ENCODE results near the gene MRPS11. TPM values are rescaled to one million over a fixed set of nuclear protein-coding genes. Genes with fewer than 3 reads are reported as not detected.

MRPS11 gene
- total RNA-seq, 1 experiment from 2014 or later: 63.9 TPM

GRCh38 chr15:88441076-88441730 lies 26.3 kb upstream of the MRPS11 start:
- CTCF ChIA-PET: interaction anchor here (0.5 to 1.1 kb wide), 2 partner anchors 10 to 11 kb away, joined by 3 to 4 read pairs; no protein-coding TSS in a partner anchor

GRCh38 chr15:88447206-88447605 lies 20.3 kb upstream of the MRPS11 start:
- ChIA-PET CTCF (interaction anchor here (0.6 to 1.7 kb wide), 3 partner anchors 134 to 1531 kb away, joined by 4 to 8 read pairs (median 5); no protein-coding TSS in a partner anchor), POLR2A (no interaction called here)
- H3K4me3 Mint-ChIP-seq (ENCODE audit: unreplicated experiment): no peak overlapping the region
- peaks cover 6% of the 10 kb centered on the region for H3K4me1 Mint-ChIP-seq (ENCODE audit: insufficient read depth, unreplicated experiment)
- intact Hi-C loops (cut with micrococcal nuclease): no loop called here
- H3K9me3 Mint-ChIP-seq (ENCODE audit: unreplicated experiment): peaks cover 16% of the 10 kb centered on the region
- peaks cover 19% of the 10 kb centered on the region for H3K27me3 Mint-ChIP-seq (ENCODE audit: insufficient read depth, unreplicated experiment)
- no peak for TF ChIP-seq CTCF (IDR thresholded peaks at IDR 0.05; ENCODE audit: unreplicated experiment)
- DNase-seq (ENCODE audit: unreplicated experiment): no peak
- H3K36me3 Mint-ChIP-seq (ENCODE audit: insufficient read depth, unreplicated experiment): no peaks in the 10 kb centered on the region
- BruUV-seq (replicated peaks): no TSS peak
- no peak overlapping the region for H3K27ac Mint-ChIP-seq (ENCODE audit: low read depth, unreplicated experiment)

More at GRCh38 chr15:88441076-88441730, 26.3 kb upstream of the MRPS11 start:
- H3K36me3 Mint-ChIP-seq (ENCODE audit: insufficient read depth, unreplicated experiment): no peaks in the 10 kb centered on the region
- no peak for TF ChIP-seq CTCF (IDR thresholded peaks at IDR 0.05; ENCODE audit: unreplicated experiment)
- peaks cover 19% of the 10 kb centered on the region for H3K27me3 Mint-ChIP-seq (ENCODE audit: insufficient read depth, unreplicated experiment)
- POLR2A ChIA-PET: no interaction called here
- H3K9me3 Mint-ChIP-seq (ENCODE audit: unreplicated experiment): peaks cover 16% of the 10 kb centered on the region
- no peak overlapping the region for H3K27ac Mint-ChIP-seq (ENCODE audit: low read depth, unreplicated experiment)
- no peak for DNase-seq (ENCODE audit: unreplicated experiment)
- intact Hi-C loops (cut with micrococcal nuclease): no loop called here
- no peaks in the 10 kb centered on the region for H3K4me1 Mint-ChIP-seq (ENCODE audit: insufficient read depth, unreplicated experiment)
- no TSS peak for BruUV-seq (replicated peaks)
- H3K4me3 Mint-ChIP-seq (ENCODE audit: unreplicated experiment): no peak overlapping the region

DNA sequence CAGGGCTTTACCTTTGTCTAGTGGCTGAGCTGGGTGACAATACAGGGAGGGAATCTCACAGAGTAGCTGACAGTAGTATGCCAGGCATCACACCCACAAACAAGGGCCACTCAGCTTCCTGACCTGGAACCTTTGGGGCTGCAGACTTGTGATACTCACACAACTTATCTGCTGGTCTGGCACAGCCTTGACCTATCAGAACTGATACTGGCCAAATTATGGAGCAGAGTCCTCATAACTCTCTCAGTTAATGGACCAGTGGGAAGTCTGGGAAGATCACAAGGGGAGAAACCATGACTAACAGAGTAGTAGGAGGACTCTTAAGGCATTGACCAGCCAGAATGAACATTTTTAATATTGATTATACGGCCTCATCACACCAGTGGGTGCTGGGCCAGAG lies 19.8 kb upstream of the MRPS11 start:
- POLR2A ChIA-PET: no interaction called here
- BruUV-seq (replicated peaks): no TSS peak
- CTCF ChIA-PET: interaction anchor here (0.6 to 1.7 kb wide), 3 partner anchors 134 to 1532 kb away, joined by 4 to 8 read pairs (median 5); no protein-coding TSS in a partner anchor
- Mint-ChIP-seq H3K27ac (ENCODE audit: low read depth, unreplicated experiment) (no peak overlapping the region), H3K4me1 (ENCODE audit: insufficient read depth, unreplicated experiment) (peaks cover 6% of the 10 kb centered on the region), H3K36me3 (ENCODE audit: insufficient read depth, unreplicated experiment) (no peaks in the 10 kb centered on the region), H3K27me3 (ENCODE audit: insufficient read depth, unreplicated experiment) (peaks cover 19% of the 10 kb centered on the region), H3K4me3 (ENCODE audit: unreplicated experiment) (no peak overlapping the region), H3K9me3 (ENCODE audit: unreplicated experiment) (peaks cover 16% of the 10 kb centered on the region)
- no peak for DNase-seq (ENCODE audit: unreplicated experiment)
- intact Hi-C loops (cut with micrococcal nuclease): no loop called here
- no peak for TF ChIP-seq CTCF (IDR thresholded peaks at IDR 0.05; ENCODE audit: unreplicated experiment)

DNA sequence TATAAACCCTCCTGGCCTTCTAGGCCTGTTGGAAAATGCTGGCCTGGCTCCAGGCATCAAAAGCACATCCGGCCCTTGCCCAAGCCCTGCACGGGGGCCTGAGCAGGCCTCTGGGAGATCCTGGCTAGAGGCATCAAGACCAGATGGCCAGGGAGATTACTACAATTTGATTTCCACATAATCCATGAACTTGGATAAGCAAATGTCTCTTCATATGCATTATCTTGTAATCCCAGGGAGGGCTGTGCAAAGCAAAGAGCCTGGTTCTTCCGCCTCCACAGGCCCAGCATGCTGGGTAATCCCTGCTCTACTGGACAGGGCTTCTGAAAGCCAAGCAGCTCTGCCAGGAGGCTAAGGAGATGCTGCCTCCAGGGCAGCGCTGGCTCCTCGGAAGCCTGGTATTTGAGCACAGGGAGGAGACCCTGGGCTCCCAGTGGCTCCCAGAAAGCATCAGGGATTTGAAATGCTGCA lies 18.5 kb upstream of the MRPS11 start:
- H3K36me3 Mint-ChIP-seq (ENCODE audit: insufficient read depth, unreplicated experiment): no peaks in the 10 kb centered on the region
- no peak overlapping the region for H3K4me3 Mint-ChIP-seq (ENCODE audit: unreplicated experiment)
- intact Hi-C loops (cut with micrococcal nuclease): no loop called here
- H3K27me3 Mint-ChIP-seq (ENCODE audit: insufficient read depth, unreplicated experiment): peaks cover 6% of the 10 kb centered on the region
- peaks cover 7% of the 10 kb centered on the region for H3K9me3 Mint-ChIP-seq (ENCODE audit: unreplicated experiment)
- ChIA-PET CTCF (interaction anchor here (0.6 to 1.2 kb wide), 4 partner anchors 9 to 469 kb away, joined by 3 to 4 read pairs (median 4); no protein-coding TSS in a partner anchor), POLR2A (no interaction called here)
- DNase-seq (ENCODE audit: unreplicated experiment): no peak
- H3K4me1 Mint-ChIP-seq (ENCODE audit: insufficient read depth, unreplicated experiment): peaks cover 6% of the 10 kb centered on the region
- no peak overlapping the region for H3K27ac Mint-ChIP-seq (ENCODE audit: low read depth, unreplicated experiment)
- BruUV-seq (replicated peaks): no TSS peak
- no peak for TF ChIP-seq CTCF (IDR thresholded peaks at IDR 0.05; ENCODE audit: unreplicated experiment)
